GM23338 (cell line): ENCODE results near the gene C11orf16. TPM values are rescaled to one million over a fixed set of nuclear protein-coding genes. Genes with fewer than 3 reads are reported as not detected.

Experiments used
- ATAC-seq: fragments of 200-7000 bp; cut with Tn5 transposase; 3 replicates; pipeline ENCODE4 v1.9.1; 2020
- DNase-seq: peaks from one replicate; pipeline ENCODE4 v3.0.0-alpha.2; 2015; ENCODE audit warnings: low spot score
- H2AFZ ChIP-seq: fragments of 200-600 bp; sonication (generic); 2 replicates; pipeline ENCODE4 v1.8.0; 2016; ENCODE audit warnings: antibody characterized with exemption, mild to moderate bottlenecking, moderate library complexity
- H3F3A ChIP-seq: fragments of 200-600 bp; sonication (generic); replicated peaks from 2 replicates; pipeline ENCODE4 v1.8.0; 2017; ENCODE audit warnings: antibody characterized with exemption, mixed run types, low read depth
- H3K27ac ChIP-seq: fragments of 200-600 bp; sonication (generic); 2 replicates; pipeline ENCODE4 v1.6.1; 2016; ENCODE audit warnings: low read depth
- H3K27me3 ChIP-seq: fragments of 200-600 bp; sonication (generic); 2 replicates; pipeline ENCODE4 v1.8.0; 2016; ENCODE audit warnings: mild to moderate bottlenecking, mixed run types, moderate library complexity; ENCODE audit not compliant: insufficient read depth
- H3K36me3 ChIP-seq: fragments of 200-600 bp; sonication (generic); 2 replicates; pipeline ENCODE4 v1.8.0; 2016; ENCODE audit warnings: mild to moderate bottlenecking; ENCODE audit not compliant: insufficient read depth
- H3K4me1 ChIP-seq: fragments of 200-600 bp; sonication (generic); 2 replicates; pipeline ENCODE4 v1.8.0; 2016; ENCODE audit warnings: mild to moderate bottlenecking, moderate library complexity; ENCODE audit not compliant: insufficient read depth
- H3K4me2 ChIP-seq: fragments of 200-600 bp; sonication (generic); 2 replicates; pipeline ENCODE4 v1.7.1; 2017; ENCODE audit warnings: mixed run types
- H3K4me3 ChIP-seq: fragments of 200-600 bp; sonication (generic); 2 replicates; pipeline ENCODE4 v1.6.1; 2016; ENCODE audit warnings: mixed run types
- H3K79me2 ChIP-seq: fragments of 200-600 bp; sonication (generic); replicated peaks from 2 replicates; pipeline ENCODE4 v1.8.0; 2017; ENCODE audit warnings: mild to moderate bottlenecking; ENCODE audit not compliant: insufficient read depth
- H3K9me2 ChIP-seq: fragments of 200-600 bp; sonication (generic); 2 replicates; pipeline ENCODE4 v1.8.0; 2017; ENCODE audit not compliant: insufficient read depth
- H4K20me1 ChIP-seq: fragments of 200-600 bp; sonication (generic); replicated peaks from 2 replicates; pipeline ENCODE4 v1.8.0; 2017; ENCODE audit warnings: mild to moderate bottlenecking; ENCODE audit not compliant: insufficient read depth
- H3K27ac Mint-ChIP-seq: 2 replicates; pipeline ENCODE4 v1.8.0; 2020; ENCODE audit warnings: inconsistent platforms, mild to moderate bottlenecking, moderate library complexity, mixed read lengths
- H3K27me3 Mint-ChIP-seq: 3 replicates; pipeline ENCODE4 v1.8.0; 2022; ENCODE audit warnings: low read depth, mild to moderate bottlenecking, moderate library complexity, mixed read lengths, inconsistent platforms; ENCODE audit not compliant: insufficient read depth, poor library complexity
- H3K36me3 Mint-ChIP-seq: 3 replicates; pipeline ENCODE4 v1.8.0; 2021; ENCODE audit warnings: low read depth, mild to moderate bottlenecking, inconsistent platforms, moderate library complexity, mixed read lengths
- H3K4me1 Mint-ChIP-seq: 3 replicates; pipeline ENCODE4 v1.8.0; 2020; ENCODE audit warnings: mild to moderate bottlenecking, inconsistent platforms, mixed read lengths
- H3K4me3 Mint-ChIP-seq: 3 replicates; pipeline ENCODE4 v1.8.0; 2021; ENCODE audit warnings: moderate library complexity, mild to moderate bottlenecking, inconsistent platforms, mixed read lengths
- H3K9me3 Mint-ChIP-seq: 3 replicates; pipeline ENCODE4 v1.8.0; 2020; ENCODE audit warnings: moderate library complexity, mild to moderate bottlenecking, inconsistent platforms, mixed read lengths
- CREB1 ChIP-seq: fragments of 250-450 bp; sonication (Bioruptor Pico); IDR thresholded peaks from 2 replicates; pipeline ENCODE4 v1.5.0; 2020; ENCODE audit warnings: low read depth, mild to moderate bottlenecking, moderate library complexity
- CTCF ChIP-seq, 2 experiments: fragments of 200-600 bp in 1 of 2; sonication (generic) in 1 of 2; conservative IDR thresholded peaks; 2 replicates each; pipeline versions ENCODE4 v1.5.1 to v1.6.1; 2016 to 2017; ENCODE audit warnings: antibody characterized with exemption in 2 of 2, low read depth in 2 of 2, mild to moderate bottlenecking in 2 of 2, moderate library complexity in 1 of 2
- ETS1 ChIP-seq: IDR thresholded peaks from 2 replicates; pipeline ENCODE4 v1.6.1; 2016; ENCODE audit warnings: antibody characterized with exemption
- EZH2 ChIP-seq: fragments of 200-600 bp; sonication (generic); IDR thresholded peaks from one replicate; pipeline ENCODE4 v1.8.0; 2017; ENCODE audit warnings: antibody characterized with exemption, mild to moderate bottlenecking, low read depth; ENCODE audit not compliant: unreplicated experiment
- EZH2phosphoT487 ChIP-seq: fragments of 200-600 bp; sonication (generic); IDR thresholded peaks from one replicate; pipeline ENCODE4 v1.8.1; 2018; ENCODE audit warnings: antibody characterized with exemption; ENCODE audit not compliant: unreplicated experiment
- JUNB ChIP-seq: IDR thresholded peaks from one replicate; pipeline ENCODE4 v1.6.1; 2016; ENCODE audit warnings: antibody characterized with exemption; ENCODE audit not compliant: unreplicated experiment
- NANOG ChIP-seq: IDR thresholded peaks from 2 replicates; pipeline ENCODE4 v1.6.1; 2016; ENCODE audit warnings: antibody characterized with exemption, borderline replicate concordance
- POLR2AphosphoS5 ChIP-seq: IDR thresholded peaks from 2 replicates; pipeline ENCODE4 v1.6.1; 2016; ENCODE audit warnings: antibody characterized with exemption, low read depth
- STAT1 ChIP-seq: IDR thresholded peaks from one replicate; pipeline ENCODE4 v1.6.1; 2016; ENCODE audit warnings: antibody characterized with exemption; ENCODE audit not compliant: unreplicated experiment
- ZNF114 ChIP-seq: fragments of 250-450 bp; sonication (Bioruptor Pico); IDR thresholded peaks from 2 replicates; pipeline ENCODE4 v1.5.0; 2020; ENCODE audit warnings: mild to moderate bottlenecking, moderate library complexity
- ZNF331 ChIP-seq: fragments of 250-450 bp; sonication (Bioruptor Pico); IDR thresholded peaks from 2 replicates; pipeline ENCODE4 v1.5.0; 2020; ENCODE audit warnings: low read depth, mild to moderate bottlenecking, moderate library complexity
- ZNF462 ChIP-seq: fragments of 250-450 bp; sonication (Bioruptor Pico); IDR thresholded peaks from 2 replicates; pipeline ENCODE4 v1.5.0; 2020; ENCODE audit warnings: mild to moderate bottlenecking, moderate library complexity
- polyA plus RNA-seq: library from polyadenylated mRNA; unstranded; fragments of >200 nt; fragmentation: Nextera tagmentation; extraction: Ambion mirVana; gene quantifications from 2 replicates; pipeline ENCODE4 v1.2.1, GENCODE V29; 2016
- total RNA-seq: library from RNA; depleted of rRNA; stranded (reverse); fragments of >200 nt; shearing (Covaris generic); gene quantifications from 2 replicates; pipeline ENCODE4 v1.2.3, GENCODE V29; 2014
- TF ChIP-seq, protein P1 (sequence below): IDR thresholded peaks from one replicate; pipeline ENCODE4 v1.6.1; 2018; ENCODE audit warnings: antibody characterized with exemption; ENCODE audit not compliant: unreplicated experiment

Gene C11orf16
- total and polyA plus RNA-seq, 2 experiments from 2014 or later: not detected

- ATAC-seq (no peak), DNase-seq (no peak)
- TF ChIP-seq CTCF (conservative IDR thresholded peaks at IDR 0.05; ENCODE audit: low read depth in 2 of 2) (no peak), JUNB (no peak), EZH2phosphoT487 (no peak), ZNF114 (no peak), POLR2AphosphoS5 (no peak), ETS1 (no peak), EZH2 (no peak), STAT1 (no peak), ZNF462 (CRISPR knock-in tag) (no peak), ZNF331 (CRISPR knock-in tag) (no peak), CREB1 (no peak), NANOG (no peak)
- TF ChIP-seq, protein P1, sequence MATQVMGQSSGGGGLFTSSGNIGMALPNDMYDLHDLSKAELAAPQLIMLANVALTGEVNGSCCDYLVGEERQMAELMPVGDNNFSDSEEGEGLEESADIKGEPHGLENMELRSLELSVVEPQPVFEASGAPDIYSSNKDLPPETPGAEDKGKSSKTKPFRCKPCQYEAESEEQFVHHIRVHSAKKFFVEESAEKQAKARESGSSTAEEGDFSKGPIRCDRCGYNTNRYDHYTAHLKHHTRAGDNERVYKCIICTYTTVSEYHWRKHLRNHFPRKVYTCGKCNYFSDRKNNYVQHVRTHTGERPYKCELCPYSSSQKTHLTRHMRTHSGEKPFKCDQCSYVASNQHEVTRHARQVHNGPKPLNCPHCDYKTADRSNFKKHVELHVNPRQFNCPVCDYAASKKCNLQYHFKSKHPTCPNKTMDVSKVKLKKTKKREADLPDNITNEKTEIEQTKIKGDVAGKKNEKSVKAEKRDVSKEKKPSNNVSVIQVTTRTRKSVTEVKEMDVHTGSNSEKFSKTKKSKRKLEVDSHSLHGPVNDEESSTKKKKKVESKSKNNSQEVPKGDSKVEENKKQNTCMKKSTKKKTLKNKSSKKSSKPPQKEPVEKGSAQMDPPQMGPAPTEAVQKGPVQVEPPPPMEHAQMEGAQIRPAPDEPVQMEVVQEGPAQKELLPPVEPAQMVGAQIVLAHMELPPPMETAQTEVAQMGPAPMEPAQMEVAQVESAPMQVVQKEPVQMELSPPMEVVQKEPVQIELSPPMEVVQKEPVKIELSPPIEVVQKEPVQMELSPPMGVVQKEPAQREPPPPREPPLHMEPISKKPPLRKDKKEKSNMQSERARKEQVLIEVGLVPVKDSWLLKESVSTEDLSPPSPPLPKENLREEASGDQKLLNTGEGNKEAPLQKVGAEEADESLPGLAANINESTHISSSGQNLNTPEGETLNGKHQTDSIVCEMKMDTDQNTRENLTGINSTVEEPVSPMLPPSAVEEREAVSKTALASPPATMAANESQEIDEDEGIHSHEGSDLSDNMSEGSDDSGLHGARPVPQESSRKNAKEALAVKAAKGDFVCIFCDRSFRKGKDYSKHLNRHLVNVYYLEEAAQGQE: no peak
- H3K9me3 Mint-ChIP-seq: no peaks in the 10 kb centered on the region
- no peak overlapping the region for H3K27ac ChIP-seq
- peaks cover 5% of the 10 kb centered on the region for H3K27me3 Mint-ChIP-seq
- H4K20me1 ChIP-seq: no peaks in the 10 kb centered on the region
- H2AFZ ChIP-seq: no peak overlapping the region
- H3K4me3 Mint-ChIP-seq: no peak overlapping the region
- no peaks in the 10 kb centered on the region for H3K36me3 ChIP-seq
- no peaks in the 10 kb centered on the region for H3K79me2 ChIP-seq
- peaks cover 6% of the 10 kb centered on the region for H3K4me1 Mint-ChIP-seq
- no peak overlapping the region for H3K4me2 ChIP-seq
- no peaks in the 10 kb centered on the region for H3K27me3 ChIP-seq
- H3K9me2 ChIP-seq: no peaks in the 10 kb centered on the region
- H3F3A ChIP-seq: no peaks in the 10 kb centered on the region
- H3K36me3 Mint-ChIP-seq: no peaks in the 10 kb centered on the region
- no peak overlapping the region for H3K27ac Mint-ChIP-seq
- no peaks in the 10 kb centered on the region for H3K4me1 ChIP-seq
- no peak overlapping the region for H3K4me3 ChIP-seq
Observed at GRCh38 chr11:8927233-8927632, 5.5 kb downstream of the C11orf16 start.
